Gastrocnemius medialis (tissue), 4 donors: ENCODE data around the gene ADAR. TPM values are rescaled to one million over a fixed set of nuclear protein-coding genes. Genes with fewer than 3 reads are reported as not detected.
A peak's percentile ranks its signal among the peaks of the same experiment; 100 is the strongest.

ENCODE experiments used
- ATAC-seq, 2 donors: fragments of 150-250 bp; one replicate each; pipeline ENCODE4 v1.9.1; 2016
- DNase-seq, 2 donors: peaks; one replicate each; pipeline ENCODE4 v3.0.0-alpha.2; 2019
- H3K27ac ChIP-seq, 4 donors: fragments of 200-600 bp; sonication (generic); 1 replicate in 1 of 4; 2 replicates in 3 of 4; pipeline ENCODE4 v1.5.1; 2016 to 2018; ENCODE audit warnings: mild to moderate bottlenecking in 2 of 4, moderate library complexity in 1 of 4
- H3K27me3 ChIP-seq, 3 donors: fragments of 200-600 bp; sonication (generic) in 2 of 3; 1 replicate in 1 of 3; 2 replicates in 2 of 3; pipeline versions ENCODE4 v1.5.1 to v1.6.0; 2016 to 2019; ENCODE audit warnings: mild to moderate bottlenecking in 1 of 3, moderate library complexity in 1 of 3
- H3K36me3 ChIP-seq, 2 donors: fragments of 200-600 bp; sonication (generic) in 1 of 2; one replicate each; pipeline ENCODE4 v1.5.1; 2017 to 2018
- H3K4me1 ChIP-seq, 2 donors: fragments of 200-600 bp; sonication (generic) in 1 of 2; one replicate each; pipeline ENCODE4 v1.5.1; 2016 to 2017; ENCODE audit warnings: mild to moderate bottlenecking in 2 of 2
- H3K4me3 ChIP-seq, 4 donors: fragments of 200-600 bp; sonication (generic) in 3 of 4; 1 replicate in 1 of 4; 2 replicates in 3 of 4; pipeline ENCODE4 v1.5.1; 2016 to 2019; ENCODE audit warnings: mild to moderate bottlenecking in 2 of 4
- H3K9me3 ChIP-seq, 3 donors: fragments of 200-600 bp; sonication (generic) in 2 of 3; 1 replicate in 1 of 3; 2 replicates in 2 of 3; pipeline ENCODE4 v1.5.1; 2016 to 2019
- CTCF ChIP-seq, 5 experiments: fragments of 450-650 bp in 3 of 5; fragments of 200-600 bp in 2 of 5; sonication (generic) in 2 of 5; IDR thresholded peaks in 4 of 5; conservative IDR thresholded peaks in 1 of 5; 1 replicate in 4 of 5; 2 replicates in 1 of 5; pipeline ENCODE4 v1.5.1; 2016 to 2019; ENCODE audit warnings: antibody characterized with exemption in 5 of 5, mild to moderate bottlenecking in 3 of 5, moderate library complexity in 3 of 5
- POLR2A ChIP-seq, 2 donors: fragments of 450-650 bp; IDR thresholded peaks; one replicate each; pipeline ENCODE4 v1.6.1; 2017; ENCODE audit warnings: antibody characterized with exemption in 2 of 2, mild to moderate bottlenecking in 2 of 2, moderate library complexity in 2 of 2
- in situ Hi-C, 4 donors: fragments of 200-750 bp; cut with MboI; loops; one replicate each; pipeline versions ENCODE4 v1.15.0 to v1.8.0; 2017; ENCODE audit warnings: low sequenced_read_pairs in 4 of 4
- intact Hi-C: fragments of 100-400 bp; cut with DNase I; formaldehyde crosslinking; loops from one replicate; pipeline ENCODE4 v1.15.1; 2023; ENCODE audit warnings: low total_unique reads
- total RNA-seq, 4 donors: library from RNA; depleted of rRNA; stranded (reverse); fragments of >200 nt; gene quantifications; one replicate each; pipeline versions ENCODE4 v1.1.0 to v1.2.3, GENCODE V29; 2016

Gene ADAR
- total RNA-seq, 4 donors from 2014 or later = 16.4 to 38.4 (median 19.0) TPM

GRCh38 chr1:154579374-154579773 lies 28.6 kb downstream of the ADAR start:
- intact Hi-C loops = no loop called here
- no peak for ATAC-seq

GRCh38 chr1:154578058-154578418 lies 29.9 kb downstream of the ADAR start:
- H3K36me3 ChIP-seq = peaks cover 3 to 40% of the 10 kb centered on the region in 2 donors
- H3K27ac ChIP-seq = no peak overlapping the region
- DNase-seq (no peak), ATAC-seq (peak in 1 of 2 donors; percentile 31)
- no peaks in the 10 kb centered on the region for H3K27me3 ChIP-seq
- in situ Hi-C loops (loop anchor here in 1 of 4 donors (10.0 kb wide), 1 partner anchor 307 kb away; no protein-coding TSS in a partner anchor), intact Hi-C loops (no loop called here)
- H3K4me3 ChIP-seq = no peak overlapping the region
- no peaks in the 10 kb centered on the region for H3K4me1 ChIP-seq
- TF ChIP-seq POLR2A (IDR thresholded peaks at IDR 0.05) = no peak
- H3K9me3 ChIP-seq = no peaks in the 10 kb centered on the region

More at GRCh38 chr1:154579374-154579773, 28.6 kb downstream of the ADAR start:
- Histone ChIP-seq H3K9me3 (no peaks in the 10 kb centered on the region), H3K36me3 (peaks cover 3 to 54% of the 10 kb centered on the region in 2 donors), H3K27me3 (no peaks in the 10 kb centered on the region), H3K27ac (no peak overlapping the region), H3K4me3 (no peak overlapping the region), H3K4me1 (no peaks in the 10 kb centered on the region)
- in situ Hi-C loops = loop anchor here in 1 of 4 donors (10.0 kb wide), 1 partner anchor 305 kb away; no protein-coding TSS in a partner anchor
- DNase-seq = no peak
- TF ChIP-seq POLR2A (IDR thresholded peaks at IDR 0.05) = no peak
- no peak for TF ChIP-seq CTCF (IDR thresholded peaks at IDR 0.05 in 4 of 5, conservative IDR thresholded peaks at IDR 0.05 in 1 of 5)

- intact Hi-C loops = no loop called here
- Histone ChIP-seq H3K9me3 (no peaks in the 10 kb centered on the region), H3K4me1 (no peaks in the 10 kb centered on the region), H3K27me3 (no peaks in the 10 kb centered on the region), H3K27ac (no peak overlapping the region), H3K36me3 (peaks cover 0 to 35% of the 10 kb centered on the region in 2 donors), H3K4me3 (no peak overlapping the region)
- DNase-seq (no peak), ATAC-seq (no peak)
- in situ Hi-C loops = loop anchor here in 1 of 4 donors (10.0 kb wide), 1 partner anchor 307 kb away; no protein-coding TSS in a partner anchor
- no peak for TF ChIP-seq POLR2A (IDR thresholded peaks at IDR 0.05)
- TF ChIP-seq CTCF (IDR thresholded peaks at IDR 0.05 in 4 of 5, conservative IDR thresholded peaks at IDR 0.05 in 1 of 5) = no peak
These were observed 30.5 kb downstream of the ADAR start for GRCh38 chr1:154577346-154578057.

- in situ Hi-C loops = loop anchor here in 1 of 4 donors (10.0 kb wide), 1 partner anchor 309 kb away; no protein-coding TSS in a partner anchor
These were observed 31.9 kb downstream of the ADAR start for GRCh38 chr1:154575951-154576566.

More at GRCh38 chr1:154575951-154576566, 31.9 kb downstream of the ADAR start:
- no peak overlapping the region for H3K27ac ChIP-seq
- DNase-seq (no peak), ATAC-seq (no peak)
- H3K36me3 ChIP-seq = peaks cover 0 to 21% of the 10 kb centered on the region in 2 donors
- no peaks in the 10 kb centered on the region for H3K9me3 ChIP-seq
- no peak overlapping the region for H3K4me3 ChIP-seq
- H3K4me1 ChIP-seq = no peaks in the 10 kb centered on the region
- intact Hi-C loops = no loop called here
- TF ChIP-seq POLR2A (IDR thresholded peaks at IDR 0.05) (no peak), CTCF (IDR thresholded peaks at IDR 0.05 in 4 of 5, conservative IDR thresholded peaks at IDR 0.05 in 1 of 5) (no peak)
- no peaks in the 10 kb centered on the region for H3K27me3 ChIP-seq
